H1 (cell line): ENCODE results near the gene ZMIZ1. TPM values are rescaled to one million over a fixed set of nuclear protein-coding genes. Genes with fewer than 3 reads are reported as not detected.

Experiments
- CTCF ChIA-PET: fragments of 300-600 bp; sonication (Branson Sonifier 250); formaldehyde crosslinking; loops from one replicate; lab custom pipeline; 2021; ENCODE audit not compliant: partially characterized antibody; lab: Charles Lee
- POLR2A ChIA-PET: fragments of 300-600 bp; sonication (Branson Sonifier 250); formaldehyde crosslinking; loops from one replicate; lab custom pipeline; 2021; ENCODE audit warnings: inconsistent platforms; ENCODE audit not compliant: partially characterized antibody; lab: Charles Lee
- DNase-seq, 2 experiments: peaks; one replicate each; pipeline versions ENCODE4 v3.0.0 to v3.0.0-alpha.2; 2010 to 2022; ENCODE audit warnings: low spot score in 2 of 2, low read depth in 1 of 2, mixed read lengths in 1 of 2
- FAIRE-seq: peaks from 2 replicates; lab custom pipeline; 2011; peaks lifted over from hg19 to GRCh38; lab: Jason Lieb, UNC
- H2AFZ ChIP-seq: 2 replicates; pipeline ENCODE4 v1.8.1; 2012; ENCODE audit warnings: low read length, inconsistent platforms
- H2AK5ac ChIP-seq: 2 replicates; pipeline ENCODE4 v1.6.1; 2013; ENCODE audit warnings: low read depth, low read length
- H2BK120ac ChIP-seq: replicated peaks from 2 replicates; pipeline ENCODE3; 2013; ENCODE audit warnings: low read depth, low read length, inconsistent platforms
- H2BK12ac ChIP-seq: 2 replicates; pipeline ENCODE4 v1.6.1; 2013; ENCODE audit warnings: low read depth, low read length
- H2BK15ac ChIP-seq: 2 replicates; pipeline ENCODE4 v1.6.1; 2013; ENCODE audit warnings: low read length
- H2BK20ac ChIP-seq: 2 replicates; pipeline ENCODE4 v1.6.1; 2013; ENCODE audit warnings: low read length
- H2BK5ac ChIP-seq: 2 replicates; pipeline ENCODE4 v1.6.1; 2013; ENCODE audit warnings: low read depth, low read length
- H3K14ac ChIP-seq: 2 replicates; pipeline ENCODE4 v1.6.1; 2013; ENCODE audit warnings: inconsistent platforms; ENCODE audit not compliant: insufficient read length
- H3K18ac ChIP-seq: 2 replicates; pipeline ENCODE4 v1.6.1; 2013; ENCODE audit warnings: low read length; ENCODE audit errors: extremely low read depth
- H3K23ac ChIP-seq: 2 replicates; pipeline ENCODE4 v1.6.1; 2013; ENCODE audit warnings: inconsistent platforms; ENCODE audit not compliant: insufficient read length
- H3K23me2 ChIP-seq: 2 replicates; pipeline ENCODE4 v1.6.1; 2013; ENCODE audit warnings: low read depth, low read length
- H3K27ac ChIP-seq: 2 replicates; pipeline ENCODE4 v1.6.1; 2011; ENCODE audit warnings: low read depth, low read length, inconsistent platforms
- H3K27me3 ChIP-seq, 4 experiments: replicated peaks in 1 of 4; 1 replicate in 1 of 4; 2 replicates in 3 of 4; pipeline versions ENCODE4 v1.6.1 to v1.8.1; 2011 to 2013; ENCODE audit warnings: low read length in 3 of 4, mild to moderate bottlenecking in 3 of 4, inconsistent platforms in 2 of 4, mixed read lengths in 2 of 4, moderate library complexity in 1 of 4; ENCODE audit not compliant: control insufficient read depth in 3 of 4, insufficient read depth in 3 of 4; ENCODE audit errors: extremely low read depth in 1 of 4
- H3K36me3 ChIP-seq, 4 experiments: 2 replicates each; pipeline versions ENCODE4 v1.6.1 to v1.8.1; 2011 to 2013; ENCODE audit warnings: mild to moderate bottlenecking in 4 of 4, low read length in 3 of 4, moderate library complexity in 2 of 4, control low read depth in 1 of 4, inconsistent platforms in 1 of 4; ENCODE audit not compliant: insufficient read depth in 4 of 4, control insufficient read depth in 2 of 4
- H3K4ac ChIP-seq: replicated peaks from 2 replicates; pipeline ENCODE3; 2013; ENCODE audit warnings: low read length, low read depth, mixed read lengths, inconsistent platforms; ENCODE audit not compliant: insufficient read length
- H3K4me1 ChIP-seq, 4 experiments: replicated peaks in 1 of 4; 1 replicate in 1 of 4; 2 replicates in 3 of 4; pipeline versions ENCODE4 v1.6.1 to v1.8.1; 2011 to 2013; ENCODE audit warnings: low read length in 3 of 4, inconsistent platforms in 2 of 4, mixed read lengths in 1 of 4; ENCODE audit not compliant: insufficient read depth in 4 of 4, control insufficient read depth in 3 of 4
- H3K4me2 ChIP-seq, 2 experiments: 2 replicates each; pipeline versions ENCODE4 v1.6.1 to v1.8.1; 2011 to 2013; ENCODE audit warnings: low read depth in 2 of 2, low read length in 2 of 2, control low read depth in 1 of 2, inconsistent platforms in 1 of 2, mild to moderate bottlenecking in 1 of 2; ENCODE audit not compliant: insufficient read depth in 1 of 2
- H3K4me3 ChIP-seq, 4 experiments: fragments of 200-600, 300-600 bp in 1 of 4; sonication (generic), shearing (Covaris generic), sonication (Bioruptor Twin) in 1 of 4; 2 replicates each; pipeline versions ENCODE4 v1.5.1 to v1.8.1; 2011 to 2016; ENCODE audit warnings: low read length in 4 of 4, low read depth in 3 of 4, control low read depth in 2 of 4, inconsistent platforms in 2 of 4, mild to moderate bottlenecking in 2 of 4, mixed read lengths in 1 of 4, moderate library complexity in 1 of 4; ENCODE audit not compliant: insufficient read depth in 2 of 4; ENCODE audit errors: extremely low read depth in 1 of 4
- H3K56ac ChIP-seq: replicated peaks from 2 replicates; pipeline ENCODE3; 2013; ENCODE audit warnings: low read depth, mild to moderate bottlenecking, mixed read lengths, low read length, inconsistent platforms; ENCODE audit not compliant: insufficient read length
- H3K79me1 ChIP-seq: 2 replicates; pipeline ENCODE4 v1.6.1; 2013; ENCODE audit warnings: low read depth, low read length, control low read depth
- H3K79me2 ChIP-seq, 2 experiments: 2 replicates each; pipeline versions ENCODE4 v1.6.1 to v1.8.1; 2012 to 2013; ENCODE audit warnings: low read length in 2 of 2, mild to moderate bottlenecking in 2 of 2, inconsistent platforms in 1 of 2; ENCODE audit not compliant: insufficient read depth in 2 of 2, control insufficient read depth in 1 of 2
- H3K9ac ChIP-seq, 4 experiments: replicated peaks in 1 of 4; 1 replicate in 1 of 4; 2 replicates in 3 of 4; pipeline versions ENCODE4 v1.6.1 to v1.8.1; 2011 to 2013; ENCODE audit warnings: low read depth in 3 of 4, low read length in 3 of 4, control low read depth in 2 of 4, mild to moderate bottlenecking in 2 of 4, moderate library complexity in 2 of 4, inconsistent platforms in 1 of 4; ENCODE audit errors: extremely low read depth in 1 of 4
- H3K9me3 ChIP-seq, 2 experiments: 2 replicates each; pipeline versions ENCODE4 v1.6.1 to v1.8.1; 2012 to 2013; ENCODE audit warnings: mild to moderate bottlenecking in 2 of 2, moderate library complexity in 2 of 2, control low read depth in 1 of 2, inconsistent platforms in 1 of 2, low read depth in 1 of 2, low read length in 1 of 2, mixed read lengths in 1 of 2; ENCODE audit not compliant: insufficient read depth in 2 of 2
- H4K20me1 ChIP-seq, 2 experiments: replicated peaks in 1 of 2; 2 replicates each; pipeline versions ENCODE3 to v1.8.1; 2011 to 2013; ENCODE audit warnings: inconsistent platforms in 2 of 2, low read length in 2 of 2, mild to moderate bottlenecking in 1 of 2; ENCODE audit not compliant: insufficient read depth in 2 of 2, control insufficient read depth in 1 of 2
- H4K5ac ChIP-seq: 2 replicates; pipeline ENCODE4 v1.6.1; 2013; ENCODE audit warnings: low read length, low read depth, mixed read lengths, inconsistent platforms; ENCODE audit not compliant: insufficient read length
- H4K8ac ChIP-seq: 2 replicates; pipeline ENCODE4 v1.8.0; 2013; ENCODE audit warnings: mild to moderate bottlenecking, moderate library complexity, low read length, inconsistent platforms; ENCODE audit not compliant: insufficient read depth; ENCODE audit errors: extremely low read depth
- H4K91ac ChIP-seq: replicated peaks from 2 replicates; pipeline ENCODE3; 2013; ENCODE audit warnings: low read length, mixed read lengths, inconsistent platforms; ENCODE audit not compliant: insufficient read length
- ASH2L ChIP-seq: fragments of 200-600, 300-600 bp; sonication (generic); IDR thresholded peaks from one replicate; pipeline ENCODE4 v1.7.1; 2017; ENCODE audit warnings: low read length
- CHD1 ChIP-seq: IDR thresholded peaks from 2 replicates; pipeline ENCODE4 v1.6.1; 2012; ENCODE audit warnings: low read depth, low read length, improper control_type of control experiment
- EGR1 ChIP-seq: IDR thresholded peaks from 2 replicates; pipeline ENCODE4 v1.6.1; 2011; ENCODE audit warnings: low read depth, low read length, borderline replicate concordance
- EP300 ChIP-seq, 2 experiments: IDR thresholded peaks; 1 replicate in 1 of 2; 2 replicates in 1 of 2; pipeline ENCODE4 v1.6.1; 2011 to 2012; ENCODE audit warnings: low read depth in 2 of 2, low read length in 2 of 2, mild to moderate bottlenecking in 2 of 2, borderline replicate concordance in 1 of 2, inconsistent platforms in 1 of 2, moderate library complexity in 1 of 2
- HDAC6 ChIP-seq: IDR thresholded peaks from one replicate; pipeline ENCODE4 v1.7.1; 2012; ENCODE audit warnings: low read depth, mild to moderate bottlenecking, inconsistent platforms, low read length, moderate library complexity
- KDM5A ChIP-seq: fragments of 200-600 bp; IDR thresholded peaks from 2 replicates; pipeline ENCODE4 v1.7.1; 2012; ENCODE audit warnings: mild to moderate bottlenecking, low read length, inconsistent platforms, mixed read lengths
- RBBP5 ChIP-seq: IDR thresholded peaks from 2 replicates; pipeline ENCODE4 v1.7.1; 2012; ENCODE audit warnings: low read depth, mild to moderate bottlenecking, inconsistent platforms, low read length, moderate library complexity, borderline replicate concordance
- SAP30 ChIP-seq: fragments of 300-600 bp; sonication (generic); IDR thresholded peaks from 2 replicates; pipeline ENCODE4 v1.7.1; 2012; ENCODE audit warnings: low read length, moderate library complexity, mild to moderate bottlenecking, inconsistent platforms; ENCODE audit not compliant: insufficient read depth, insufficient replicate concordance
- SIRT6 ChIP-seq: IDR thresholded peaks from one replicate; pipeline ENCODE4 v1.7.1; 2012; ENCODE audit warnings: low read length, inconsistent platforms
- SIX5 ChIP-seq: IDR thresholded peaks from 2 replicates; pipeline ENCODE4 v1.6.1; 2011; ENCODE audit warnings: mild to moderate bottlenecking, low read depth, low read length
- SP1 ChIP-seq: IDR thresholded peaks from 2 replicates; pipeline ENCODE4 v1.6.1; 2011; ENCODE audit warnings: low read depth, low read length
- SP2 ChIP-seq: IDR thresholded peaks from 2 replicates; pipeline ENCODE4 v1.6.1; 2012; ENCODE audit warnings: mild to moderate bottlenecking, low read length, inconsistent platforms
- ZNF274 ChIP-seq: IDR thresholded peaks from 2 replicates; pipeline ENCODE4 v1.7.0; 2012; ENCODE audit warnings: low read length, borderline replicate concordance; ENCODE audit errors: extremely low read depth
- WGBS, 2 experiments: shearing (Covaris generic) in 1 of 2; methylation state at CpG; one replicate each; pipeline versions ENCODE4 v1.1.6 to v1.1.7; 2013 to 2015; ENCODE audit warnings: low lambda C conversion rate in 2 of 2, mixed read lengths in 2 of 2, inconsistent platforms in 1 of 2, low coverage in 1 of 2, missing lambda C conversion rate in 1 of 2; ENCODE audit not compliant: insufficient replicate concordance in 2 of 2, insufficient coverage in 1 of 2, insufficient read length in 1 of 2; ENCODE audit errors: extremely low coverage in 1 of 2, missing lambda C conversion rate in 1 of 2; 5-methylcytosine and 5-hydroxymethylcytosine counted together
- polyA plus RNA-seq, 7 experiments: library from polyadenylated mRNA; depleted of rRNA in 3 of 7; stranded (reverse) in 5 of 7; unstranded in 2 of 7; fragments of >200 nt in 5 of 7; fragments of 200-250 nt in 2 of 7; gene quantifications; 1 replicate in 5 of 7; 2 replicates in 1 of 7; 4 replicates in 1 of 7; pipeline versions ENCODE4 v1.2.1 to v1.2.3, GENCODE V29; 2011 to 2013; ENCODE audit warnings: missing spikeins in 2 of 7, mixed read lengths in 2 of 7
- total RNA-seq: library from RNA; stranded (reverse); fragmentation: NEBNext Ultra II Directional; extraction: Animal tissue kit (Norgen Biotek cat#: 25700); gene quantifications from 2 replicates; pipeline ENCODE4 v1.2.1, GENCODE V29; 2021

The ZMIZ1 gene
- total and polyA plus RNA-seq, 2 of the 8 experiments (the other 6 are each of a cell fraction or from before 2014, with no cell fraction given), result 8.1 to 28.0 TPM

GRCh38 chr10:79314761-79315601 lies 246.2 kb downstream of the ZMIZ1 start:
- no peaks in the 10 kb centered on the region for H3K27me3 ChIP-seq
- no peak overlapping the region for H2BK5ac ChIP-seq
- no peak overlapping the region for H4K5ac ChIP-seq
- no peak overlapping the region for H2AFZ ChIP-seq
- H3K27ac ChIP-seq, result no peak overlapping the region
- peaks cover 0 to 5% (median 0%) of the 10 kb centered on the region in 4 experiments; a peak in 2 of 8 replicates for H3K36me3 ChIP-seq
- CTCF ChIA-PET, result interaction anchor here (0.7 to 1.2 kb wide), 4 partner anchors 22 to 153 kb away, joined by 3 to 4 read pairs (median 3); no protein-coding TSS in a partner anchor
- 85% methylated on average over 25 of the region's 25 CpGs; no CpG with 5 or more reads in 1 of the 2 experiments for WGBS, 2 experiments
- no peak overlapping the region; the same call in 1 of the 2 replicates for H4K8ac ChIP-seq
- no peak overlapping the region for H3K9ac ChIP-seq
- POLR2A ChIA-PET, result interaction anchor here (1.4 to 1.8 kb wide), 2 partner anchors 11 to 27 kb away, joined by 4 read pairs; no protein-coding TSS in a partner anchor
- H2BK15ac ChIP-seq, result no peak overlapping the region
- H3K56ac ChIP-seq, result no peak overlapping the region
- H3K4me3 ChIP-seq, result no peak overlapping the region
- H4K20me1 ChIP-seq, result no peaks in the 10 kb centered on the region
- H2AK5ac ChIP-seq, result no peak overlapping the region
- H3K23ac ChIP-seq, result no peak overlapping the region
- no peak overlapping the region for H2BK120ac ChIP-seq
- no peak overlapping the region for H2BK20ac ChIP-seq
- H3K14ac ChIP-seq, result no peak overlapping the region
- H3K4ac ChIP-seq, result no peak overlapping the region
- H3K4me1 ChIP-seq, result peaks cover 4 to 23% (median 17%) of the 10 kb centered on the region in 4 experiments
- H3K79me1 ChIP-seq, result no peaks in the 10 kb centered on the region
- H3K18ac ChIP-seq, result no peak overlapping the region
- no peak overlapping the region for H4K91ac ChIP-seq
- no peak overlapping the region for H3K4me2 ChIP-seq
- no peaks in the 10 kb centered on the region; the same call in 1 of the 2 replicates for H3K23me2 ChIP-seq
- DNase-seq (no peak), FAIRE-seq (no peak)
- H3K79me2 ChIP-seq, result no peaks in the 10 kb centered on the region
- H2BK12ac ChIP-seq, result no peak overlapping the region
- H3K9me3 ChIP-seq, result no peaks in the 10 kb centered on the region
- TF ChIP-seq SP1, result no peak
- no peak for TF ChIP-seq SIX5
- no peak for TF ChIP-seq KDM5A
- TF ChIP-seq EGR1, result no peak
- no peak for TF ChIP-seq HDAC6
- TF ChIP-seq RBBP5, result no peak
- TF ChIP-seq CHD1, result no peak
- no peak for TF ChIP-seq ZNF274
- no peak for TF ChIP-seq EP300 (IDR thresholded peaks at IDR 0.05; ENCODE audit: borderline replicate concordance in 1 of 2, low read depth in 2 of 2, low read length in 2 of 2)
- no peak for TF ChIP-seq SP2
- no peak for TF ChIP-seq ASH2L
- TF ChIP-seq SAP30, result no peak
- TF ChIP-seq SIRT6, result no peak
